B cell (primary cell): ENCODE data around the gene INKA1. TPM values are rescaled to one million over a fixed set of nuclear protein-coding genes. Genes with fewer than 3 reads are reported as not detected.

ENCODE experiments used
- ATAC-seq: fragments of 200-7000 bp; cut with Tn5 transposase; one replicate; pipeline ENCODE4 v1.10.0; 2021; ENCODE audit warnings: low read depth, mild to moderate bottlenecking, moderate number of reproducible peaks, moderate library complexity
- CTCF ChIA-PET: fragments of 350-600 bp; sonication (Branson Sonifier 250); formaldehyde crosslinking; loops from one replicate; lab custom pipeline; 2021; ENCODE audit warnings: antibody characterized with exemption, inconsistent platforms; lab: Charles Lee
- POLR2A ChIA-PET: fragments of 350-600 bp; sonication (Branson Sonifier 250); formaldehyde crosslinking; loops from one replicate; lab custom pipeline; 2021; ENCODE audit warnings: antibody characterized with exemption; lab: Charles Lee
- DNase-seq: peaks from one replicate; pipeline ENCODE4 v3.0.0; 2013
- H2AFZ ChIP-seq: 2 replicates; pipeline ENCODE4 v1.6.1; 2012; ENCODE audit warnings: mild to moderate bottlenecking, low read depth, low read length; ENCODE audit not compliant: insufficient read depth, poor library complexity, severe bottlenecking
- H3K27ac ChIP-seq, 2 donors: 1 replicate in 1 of 2; 2 replicates in 1 of 2; pipeline ENCODE4 v1.5.1; 2012 to 2013; ENCODE audit warnings: low read length in 2 of 2, mild to moderate bottlenecking in 2 of 2, moderate library complexity in 1 of 2
- H3K27me3 ChIP-seq, 4 experiments: fragments of 200-600 bp in 1 of 4; sonication (generic) in 1 of 4; replicated peaks in 1 of 4; 1 replicate in 2 of 4; 2 replicates in 2 of 4; pipeline versions ENCODE4 v1.6.1 to v1.7.0; 2013 to 2016; ENCODE audit warnings: low read length in 3 of 4, mild to moderate bottlenecking in 2 of 4, mixed read lengths in 1 of 4, moderate library complexity in 1 of 4; ENCODE audit not compliant: insufficient read depth in 4 of 4, control insufficient read depth in 3 of 4; ENCODE audit errors: control extremely low read depth in 1 of 4
- H3K36me3 ChIP-seq, 2 experiments: replicated peaks in 1 of 2; 1 replicate in 1 of 2; 2 replicates in 1 of 2; pipeline versions ENCODE4 v1.6.1 to v1.7.1; 2013; ENCODE audit warnings: low read length in 1 of 2; ENCODE audit not compliant: insufficient read depth in 2 of 2, control insufficient read depth in 1 of 2; ENCODE audit errors: control extremely low read depth in 1 of 2, extremely low read depth in 1 of 2
- H3K4me1 ChIP-seq, 2 donors: fragments of 200-600 bp in 1 of 2; sonication (generic) in 1 of 2; 1 replicate in 1 of 2; 2 replicates in 1 of 2; pipeline versions ENCODE4 v1.5.1 to v1.6.1; 2013 to 2017; ENCODE audit warnings: low read length in 2 of 2; ENCODE audit not compliant: control insufficient read depth in 2 of 2, insufficient read depth in 2 of 2
- H3K4me2 ChIP-seq: replicated peaks from 2 replicates; pipeline ENCODE3; 2012; ENCODE audit warnings: mild to moderate bottlenecking, low read depth, low read length; ENCODE audit not compliant: poor library complexity, severe bottlenecking
- H3K4me3 ChIP-seq, 5 experiments: fragments of 200-600 bp in 1 of 5; sonication (generic) in 1 of 5; 1 replicate in 3 of 5; 2 replicates in 2 of 5; pipeline versions ENCODE4 v1.5.1 to v1.7.0; 2011 to 2016; ENCODE audit warnings: low read length in 4 of 5, mild to moderate bottlenecking in 4 of 5, low read depth in 2 of 5, control low read depth in 1 of 5, moderate library complexity in 1 of 5; ENCODE audit not compliant: insufficient read depth in 1 of 5; ENCODE audit errors: control extremely low read depth in 1 of 5, extremely low read depth in 1 of 5
- H3K79me2 ChIP-seq: fragments of 200-600 bp; sonication (generic); one replicate; pipeline ENCODE4 v1.6.0; 2016; ENCODE audit warnings: low read length; ENCODE audit not compliant: control insufficient read depth, insufficient read depth
- H3K9ac ChIP-seq: fragments of 200-600 bp; sonication (generic); 2 replicates; pipeline ENCODE4 v1.6.1; 2017; ENCODE audit warnings: mild to moderate bottlenecking, low read length, moderate library complexity
- H3K9me3 ChIP-seq, 3 donors: one replicate each; pipeline versions ENCODE4 v1.6.1 to v1.7.1; 2013; ENCODE audit warnings: low read length in 2 of 3; ENCODE audit not compliant: control insufficient read depth in 2 of 3, insufficient read depth in 1 of 3; ENCODE audit errors: control extremely low read depth in 1 of 3
- H4K20me1 ChIP-seq: 2 replicates; pipeline ENCODE4 v1.6.0; 2012; ENCODE audit warnings: mild to moderate bottlenecking, low read length; ENCODE audit not compliant: insufficient read depth, control insufficient read depth, poor library complexity, severe bottlenecking
- H3K27ac Mint-ChIP-seq: one replicate; pipeline ENCODE4 v1.8.0; 2021; ENCODE audit warnings: mixed read lengths
- H3K27me3 Mint-ChIP-seq: one replicate; pipeline ENCODE4 v1.8.0; 2021; ENCODE audit warnings: mixed read lengths
- H3K4me1 Mint-ChIP-seq: one replicate; pipeline ENCODE4 v1.8.0; 2021; ENCODE audit warnings: mixed read lengths
- H3K4me3 Mint-ChIP-seq: one replicate; pipeline ENCODE4 v1.8.0; 2021; ENCODE audit warnings: mixed read lengths
- H3K9me3 Mint-ChIP-seq: one replicate; pipeline ENCODE4 v1.8.0; 2022; ENCODE audit warnings: mixed read lengths; ENCODE audit not compliant: insufficient read depth
- CTCF ChIP-seq: fragments of 200-600 bp; IDR thresholded peaks from one replicate; pipeline ENCODE4 v1.8.0; 2022; ENCODE audit warnings: antibody characterized with exemption, mild to moderate bottlenecking
- EZH2 ChIP-seq: IDR thresholded peaks from 2 replicates; pipeline ENCODE4 v1.6.1; 2012; ENCODE audit warnings: borderline replicate concordance, low read depth, mild to moderate bottlenecking, moderate library complexity, low read length; ENCODE audit not compliant: insufficient read depth, poor library complexity, severe bottlenecking
- WGBS: methylation state at CpG from one replicate; pipeline ENCODE4 v1.1.5; 2013; ENCODE audit warnings: missing lambda C conversion rate; ENCODE audit not compliant: insufficient coverage; 5-methylcytosine and 5-hydroxymethylcytosine counted together
- intact Hi-C: fragments of 100-400 bp; cut with micrococcal nuclease; formaldehyde crosslinking; loops from one replicate; pipeline ENCODE4 v1.10.0; 2022
- polyA plus RNA-seq: library from polyadenylated mRNA; depleted of rRNA; stranded (reverse); fragments of >200 nt; gene quantifications from 2 replicates; pipeline ENCODE4 v1.2.3, GENCODE V29; 2012
- total RNA-seq, 2 donors: library from RNA; stranded (reverse); fragments of 120-200 nt in 1 of 2; gene quantifications; 1 replicate in 1 of 2; 2 replicates in 1 of 2; pipeline versions ENCODE4 v1.2.3 to v1.2.4, GENCODE V29; 2013 to 2022

INKA1 gene
- total and polyA plus RNA-seq, 2 donors (not counting 1 experiment from before 2014, with no cell fraction given), result 24.0 to 28.2 TPM

GRCh38 chr3:49794926-49795905 is 7.8 kb upstream of the INKA1 start:
- ATAC-seq (no peak), DNase-seq (no peak)
- H3K4me1 ChIP-seq, result peaks cover 0 to under 1% of the 10 kb centered on the region in 2 donors
- no peak overlapping the region for H3K4me2 ChIP-seq
- peaks cover 0 to 3% (median 0%) of the 10 kb centered on the region in 4 experiments for H3K27me3 ChIP-seq
- no peaks in the 10 kb centered on the region for H4K20me1 ChIP-seq
- H3K9ac ChIP-seq, result no peak overlapping the region
- Mint-ChIP-seq H3K4me1 (peaks cover 1% of the 10 kb centered on the region), H3K9me3 (no peaks in the 10 kb centered on the region), H3K27ac (no peak overlapping the region), H3K4me3 (no peak overlapping the region), H3K27me3 (no peaks in the 10 kb centered on the region)
- TF ChIP-seq CTCF (no peak), EZH2 (no peak)
- no peak overlapping the region for H3K4me3 ChIP-seq
- no peak overlapping the region for H3K27ac ChIP-seq
- 93% methylated on average over 21 of the region's 24 CpGs for WGBS
- H3K79me2 ChIP-seq, result no peaks in the 10 kb centered on the region
- intact Hi-C loops, result no loop called here
- no peaks in the 10 kb centered on the region for H3K9me3 ChIP-seq
- ChIA-PET POLR2A (no interaction called here), CTCF (no interaction called here)
- no peak overlapping the region for H2AFZ ChIP-seq
- no peaks in the 10 kb centered on the region for H3K36me3 ChIP-seq

- H3K4me3 ChIP-seq, result no peak overlapping the region
- H3K27ac ChIP-seq, result no peak overlapping the region
- peaks cover 9% of the 10 kb centered on the region for H3K79me2 ChIP-seq
- ChIA-PET CTCF (interaction anchor here (15.1 kb wide), 1 partner anchor 38 kb away, joined by 547 read pairs; no protein-coding TSS in a partner anchor), POLR2A (no interaction called here)
- Mint-ChIP-seq H3K9me3 (no peaks in the 10 kb centered on the region), H3K27me3 (peaks cover 5% of the 10 kb centered on the region), H3K4me1 (peaks cover 15% of the 10 kb centered on the region), H3K27ac (no peak overlapping the region), H3K4me3 (no peak overlapping the region)
- intact Hi-C loops, result no loop called here
- H3K9ac ChIP-seq, result no peak overlapping the region
- no peaks in the 10 kb centered on the region for H3K36me3 ChIP-seq
- H3K4me2 ChIP-seq, result no peak overlapping the region
- no peaks in the 10 kb centered on the region for H3K9me3 ChIP-seq
- DNase-seq (no peak), ATAC-seq (no peak)
- H2AFZ ChIP-seq, result no peak overlapping the region
- no peaks in the 10 kb centered on the region for H4K20me1 ChIP-seq
- peaks cover 4 to 9% of the 10 kb centered on the region in 2 donors for H3K4me1 ChIP-seq
- WGBS, result 83% methylated on average over 1 of the region's 1 CpG
- H3K27me3 ChIP-seq, result peaks cover 0 to 3% (median 0%) of the 10 kb centered on the region in 4 experiments
- TF ChIP-seq CTCF (no peak), EZH2 (no peak)
These were observed 4.0 kb upstream of the INKA1 start for GRCh38 chr3:49799105-49799504.
